ENCODE data around the gene SCART1. TPM values are rescaled to one million over a fixed set of nuclear protein-coding genes. Genes with fewer than 3 reads are reported as not detected.

SCART1 gene
- total RNA-seq, 4 donors from 2014 or later, result 1.8 to 9.5 (median 6.1) TPM

- TF ChIP-seq CTCF (IDR thresholded peaks at IDR 0.05) (no peak), POLR2A (IDR thresholded peaks at IDR 0.05) (no peak)
- no peaks in the 10 kb centered on the region for H3K4me1 ChIP-seq
- intact Hi-C loops (cut with DNase I; ENCODE audit: low total_unique reads), result no loop called here
- no peak overlapping the region for H3K27ac ChIP-seq
- no peak for DNase-seq
- H3K27me3 ChIP-seq, result no peaks in the 10 kb centered on the region
- H3K9me3 ChIP-seq, result peaks cover 0 to 14% of the 10 kb centered on the region in 2 donors
- no peaks in the 10 kb centered on the region for H3K36me3 ChIP-seq
- H3K4me3 ChIP-seq, result no peak overlapping the region
Observed at GRCh38 chr10:133415752-133416151, 38.0 kb upstream of the SCART1 start.

- H3K9me3 ChIP-seq, result no peaks in the 10 kb centered on the region
- peaks cover 0 to 3% of the 10 kb centered on the region in 2 donors for H3K4me1 ChIP-seq
- H3K27ac ChIP-seq, result no peak overlapping the region
- no peak for TF ChIP-seq POLR2A (IDR thresholded peaks at IDR 0.05)
- TF ChIP-seq CTCF (IDR thresholded peaks at IDR 0.05), result no peak
- DNase-seq, result no peak
- H3K36me3 ChIP-seq, result no peaks in the 10 kb centered on the region
- H3K4me3 ChIP-seq, result no peak overlapping the region
- intact Hi-C loops (cut with DNase I; ENCODE audit: low total_unique reads), result no loop called here
- no peaks in the 10 kb centered on the region for H3K27me3 ChIP-seq
Observed at GRCh38 chr10:133418289-133418993, 35.3 kb upstream of the SCART1 start.

GRCh38 chr10:133419211-133419950, 34.4 kb upstream of the SCART1 start:
- Histone ChIP-seq H3K27ac (no peak overlapping the region), H3K4me3 (no peak overlapping the region), H3K27me3 (no peaks in the 10 kb centered on the region), H3K36me3 (no peaks in the 10 kb centered on the region), H3K9me3 (no peaks in the 10 kb centered on the region), H3K4me1 (peaks cover 0 to 3% of the 10 kb centered on the region in 2 donors)
- intact Hi-C loops (cut with DNase I; ENCODE audit: low total_unique reads), result no loop called here
- no peak for TF ChIP-seq POLR2A (IDR thresholded peaks at IDR 0.05)
- TF ChIP-seq CTCF (IDR thresholded peaks at IDR 0.05), result no peak
- no peak for DNase-seq

GRCh38 chr10:133420028-133420427, 33.7 kb upstream of the SCART1 start:
- Histone ChIP-seq H3K4me3 (no peak overlapping the region), H3K4me1 (peaks cover 0 to 3% of the 10 kb centered on the region in 2 donors), H3K36me3 (no peaks in the 10 kb centered on the region), H3K27me3 (no peaks in the 10 kb centered on the region), H3K9me3 (no peaks in the 10 kb centered on the region), H3K27ac (no peak overlapping the region)
- no peak for DNase-seq
- TF ChIP-seq POLR2A (IDR thresholded peaks at IDR 0.05) (no peak), CTCF (IDR thresholded peaks at IDR 0.05) (no peak)
- intact Hi-C loops (cut with DNase I; ENCODE audit: low total_unique reads), result no loop called here

GRCh38 chr10:133420579-133420978, 33.2 kb upstream of the SCART1 start:
- no peak for DNase-seq
- no peaks in the 10 kb centered on the region for H3K9me3 ChIP-seq
- no peak for TF ChIP-seq CTCF (IDR thresholded peaks at IDR 0.05)
- TF ChIP-seq POLR2A (IDR thresholded peaks at IDR 0.05), result no peak
- intact Hi-C loops (cut with DNase I; ENCODE audit: low total_unique reads), result no loop called here
- H3K4me3 ChIP-seq, result no peak overlapping the region
- no peaks in the 10 kb centered on the region for H3K36me3 ChIP-seq
- peaks cover 0 to 3% of the 10 kb centered on the region in 2 donors for H3K4me1 ChIP-seq
- H3K27me3 ChIP-seq, result no peaks in the 10 kb centered on the region
- H3K27ac ChIP-seq, result no peak overlapping the region

Data from uterus (tissue), 4 donors.